WTC11 (cell line): ENCODE measurements around the gene GABRB1. TPM values are rescaled to one million over a fixed set of nuclear protein-coding genes. Genes with fewer than 3 reads are reported as not detected.

Source experiments
- ATAC-seq: fragments of 200-7000 bp; cut with Tn5 transposase; 2 replicates; pipeline ENCODE4 v1.10.0; 2021; ENCODE audit warnings: mild to moderate bottlenecking, moderate library complexity
- CTCF ChIA-PET: fragments of 300-600 bp; sonication (Branson Sonifier 250); formaldehyde crosslinking; loops from one replicate; lab custom pipeline; 2021; ENCODE audit warnings: antibody characterized with exemption; lab: Charles Lee
- POLR2A ChIA-PET: fragments of 350-600 bp; sonication (Branson Sonifier 250); formaldehyde crosslinking; loops from one replicate; lab custom pipeline; 2021; ENCODE audit warnings: antibody characterized with exemption; lab: Charles Lee
- DNase-seq: peaks from one replicate; pipeline ENCODE4 v3.0.0; 2021; ENCODE audit warnings: low spot score
- H3K27ac Mint-ChIP-seq: 2 replicates; pipeline ENCODE4 v1.8.0; 2021; ENCODE audit warnings: mixed read lengths
- H3K27me3 Mint-ChIP-seq: 2 replicates; pipeline ENCODE4 v1.8.0; 2021; ENCODE audit warnings: low read depth, mild to moderate bottlenecking, moderate library complexity, mixed read lengths
- H3K36me3 Mint-ChIP-seq: 2 replicates; pipeline ENCODE4 v1.8.0; 2021; ENCODE audit warnings: mixed read lengths
- H3K4me1 Mint-ChIP-seq: 2 replicates; pipeline ENCODE4 v1.8.0; 2022; ENCODE audit warnings: mixed read lengths
- H3K4me3 Mint-ChIP-seq: 2 replicates; pipeline ENCODE4 v1.8.0; 2021; ENCODE audit warnings: mild to moderate bottlenecking, moderate library complexity, mixed read lengths
- H3K9me3 Mint-ChIP-seq: 2 replicates; pipeline ENCODE4 v1.8.0; 2021; ENCODE audit warnings: mixed read lengths
- AFF4 ChIP-seq: sonication (generic); formaldehyde crosslinking; IDR thresholded peaks from 2 replicates; pipeline ENCODE4 v1.8.1; 2023; ENCODE audit warnings: mild to moderate bottlenecking, missing genetic modification reagents, borderline replicate concordance
- ATF3 ChIP-seq: sonication (generic); formaldehyde crosslinking; conservative IDR thresholded peaks from 2 replicates; pipeline ENCODE4 v1.8.1; 2022; ENCODE audit warnings: mild to moderate bottlenecking, missing genetic modification reagents
- ESRRA ChIP-seq: sonication (generic); formaldehyde crosslinking; IDR thresholded peaks from 2 replicates; pipeline ENCODE4 v1.8.1; 2022; ENCODE audit warnings: mild to moderate bottlenecking, missing genetic modification reagents, borderline replicate concordance
- FOXJ3 ChIP-seq: sonication (generic); formaldehyde crosslinking; IDR thresholded peaks from 2 replicates; pipeline ENCODE4 v1.9.0; 2021; ENCODE audit warnings: missing genetic modification reagents, mild to moderate bottlenecking, borderline replicate concordance
- FOXP1 ChIP-seq: sonication (generic); formaldehyde crosslinking; IDR thresholded peaks from 2 replicates; pipeline ENCODE4 v1.8.0; 2022; ENCODE audit warnings: missing genetic modification reagents, mild to moderate bottlenecking, moderate library complexity, borderline replicate concordance
- GRHL2 ChIP-seq: fragments of 250-450 bp; sonication (Bioruptor Pico); IDR thresholded peaks from 2 replicates; pipeline ENCODE4 v1.8.0; 2022; ENCODE audit warnings: mild to moderate bottlenecking, moderate library complexity; ENCODE audit not compliant: insufficient replicate concordance, severe bottlenecking
- JAZF1 ChIP-seq: fragments of 250-450 bp; sonication (Bioruptor Pico); IDR thresholded peaks from 2 replicates; pipeline ENCODE4 v1.9.0; 2021; ENCODE audit warnings: moderate library complexity, mild to moderate bottlenecking, inconsistent platforms
- NR3C1 ChIP-seq: sonication (generic); formaldehyde crosslinking; conservative IDR thresholded peaks from 2 replicates; pipeline ENCODE4 v1.8.1; 2023; ENCODE audit warnings: low read depth, mild to moderate bottlenecking, missing genetic modification reagents
- RELA ChIP-seq: sonication (generic); formaldehyde crosslinking; IDR thresholded peaks from 2 replicates; pipeline ENCODE4 v1.8.1; 2022; ENCODE audit warnings: missing genetic modification reagents, mild to moderate bottlenecking, borderline replicate concordance
- SMAD4 ChIP-seq: sonication (generic); formaldehyde crosslinking; IDR thresholded peaks from 2 replicates; pipeline ENCODE4 v1.8.0; 2022; ENCODE audit warnings: mild to moderate bottlenecking, missing genetic modification reagents
- TEAD1 ChIP-seq: sonication (generic); formaldehyde crosslinking; IDR thresholded peaks from 2 replicates; pipeline ENCODE4 v1.8.0; 2022; ENCODE audit warnings: mild to moderate bottlenecking, missing genetic modification reagents
- TEAD4 ChIP-seq: sonication (generic); formaldehyde crosslinking; IDR thresholded peaks from 2 replicates; pipeline ENCODE4 v1.8.0; 2022; ENCODE audit warnings: mild to moderate bottlenecking, missing genetic modification reagents
- TP53 ChIP-seq: sonication (generic); formaldehyde crosslinking; IDR thresholded peaks from 2 replicates; pipeline ENCODE4 v1.8.1; 2023; ENCODE audit warnings: mild to moderate bottlenecking, missing genetic modification reagents
- USF2 ChIP-seq: sonication (generic); formaldehyde crosslinking; IDR thresholded peaks from 2 replicates; pipeline ENCODE4 v1.8.1; 2023; ENCODE audit warnings: mild to moderate bottlenecking, missing genetic modification reagents, moderate library complexity
- ZMAT4 ChIP-seq: fragments of 250-450 bp; sonication (Bioruptor Pico); IDR thresholded peaks from 2 replicates; pipeline ENCODE4 v1.9.0; 2021; ENCODE audit warnings: mild to moderate bottlenecking
- ZNF219 ChIP-seq: sonication (generic); formaldehyde crosslinking; IDR thresholded peaks from 2 replicates; pipeline ENCODE4 v1.8.0; 2023; ENCODE audit warnings: missing genetic modification reagents, mild to moderate bottlenecking, borderline replicate concordance
- ZNF232 ChIP-seq: sonication (generic); formaldehyde crosslinking; IDR thresholded peaks from 2 replicates; pipeline ENCODE4 v1.8.0; 2022; ENCODE audit warnings: mild to moderate bottlenecking, missing genetic modification reagents
- ZNF671 ChIP-seq: fragments of 250-450 bp; sonication (Bioruptor Pico); IDR thresholded peaks from 2 replicates; pipeline ENCODE4 v1.8.0; 2021; ENCODE audit warnings: mild to moderate bottlenecking
- total RNA-seq: library from RNA; stranded (reverse); gene quantifications from 3 replicates; pipeline ENCODE4 v1.2.3, GENCODE V29; 2021

GABRB1 gene
- total RNA-seq, 1 experiment from 2014 or later: 0.66 TPM

GRCh38 chr4:47209833-47210232 lies 178.5 kb downstream of the GABRB1 start:
- Mint-ChIP-seq H3K4me1 (peaks cover 13% of the 10 kb centered on the region), H3K36me3 (no peaks in the 10 kb centered on the region), H3K4me3 (no peak overlapping the region), H3K27me3 (no peaks in the 10 kb centered on the region), H3K27ac (no peak overlapping the region), H3K9me3 (no peaks in the 10 kb centered on the region; the same call in none of the 2 replicates)
- ChIA-PET CTCF (no interaction called here), POLR2A (no interaction called here)
- DNase-seq: no peak
- TF ChIP-seq FOXP1 (CRISPR knock-in tag) (no peak), NR3C1 (CRISPR knock-in tag) (no peak)
- ATAC-seq: no peak

- no peaks in the 10 kb centered on the region for H3K27me3 Mint-ChIP-seq
- TF ChIP-seq USF2 (CRISPR knock-in tag) (no peak), TEAD4 (CRISPR knock-in tag) (no peak)
These were observed 179.5 kb downstream of the GABRB1 start for GRCh38 chr4:47210828-47211227.

GRCh38 chr4:47213106-47213505 lies 181.7 kb downstream of the GABRB1 start:
- TF ChIP-seq ATF3 (CRISPR knock-in tag): no peak
- no peak for TF ChIP-seq JAZF1 (CRISPR knock-in tag)
- TF ChIP-seq RELA (CRISPR knock-in tag): no peak
- no peak for TF ChIP-seq AFF4 (CRISPR knock-in tag)
- no peak for TF ChIP-seq GRHL2 (CRISPR knock-in tag)
- TF ChIP-seq ZNF671 (CRISPR knock-in tag): no peak
- TF ChIP-seq FOXJ3 (CRISPR knock-in tag): no peak
- TF ChIP-seq SMAD4 (CRISPR knock-in tag): no peak
- no peak for TF ChIP-seq TP53
- no peak overlapping the region for H3K27ac Mint-ChIP-seq
- no peaks in the 10 kb centered on the region for H3K36me3 Mint-ChIP-seq
- H3K9me3 Mint-ChIP-seq: no peaks in the 10 kb centered on the region
- DNase-seq: no peak
- H3K4me3 Mint-ChIP-seq: no peak overlapping the region
- CTCF ChIA-PET: no interaction called here
- H3K4me1 Mint-ChIP-seq: no peaks in the 10 kb centered on the region; the same call in 1 of the 2 replicates
- POLR2A ChIA-PET: no interaction called here
- H3K27me3 Mint-ChIP-seq: no peaks in the 10 kb centered on the region
- ATAC-seq: no peak

More at GRCh38 chr4:47210828-47211227, 179.5 kb downstream of the GABRB1 start:
- Mint-ChIP-seq H3K4me1 (peaks cover 13% of the 10 kb centered on the region), H3K9me3 (no peaks in the 10 kb centered on the region), H3K27ac (no peak overlapping the region), H3K36me3 (no peaks in the 10 kb centered on the region), H3K4me3 (no peak overlapping the region)
- DNase-seq: no peak
- CTCF ChIA-PET: no interaction called here
- no peak for ATAC-seq
- POLR2A ChIA-PET: no interaction called here

GRCh38 chr4:47213539-47213938 lies 182.2 kb downstream of the GABRB1 start:
- TF ChIP-seq TEAD1 (CRISPR knock-in tag): no peak
- TF ChIP-seq ZMAT4 (CRISPR knock-in tag): no peak
- TF ChIP-seq ZNF232 (CRISPR knock-in tag): no peak
- TF ChIP-seq ZNF219 (CRISPR knock-in tag): no peak
- no peak for TF ChIP-seq ESRRA (CRISPR knock-in tag)
- ChIA-PET CTCF (no interaction called here), POLR2A (no interaction called here)
- no peak for DNase-seq
- H3K9me3 Mint-ChIP-seq: no peaks in the 10 kb centered on the region
- H3K27ac Mint-ChIP-seq: no peak overlapping the region
- H3K4me1 Mint-ChIP-seq: no peaks in the 10 kb centered on the region
- no peak for ATAC-seq
- H3K27me3 Mint-ChIP-seq: no peaks in the 10 kb centered on the region
- H3K4me3 Mint-ChIP-seq: no peak overlapping the region
- H3K36me3 Mint-ChIP-seq: no peaks in the 10 kb centered on the region
